ENCODE measurements around the gene PHETA1. TPM values are rescaled to one million over a fixed set of nuclear protein-coding genes. Genes with fewer than 3 reads are reported as not detected.
"Not testable (repeated sequence)": the region's sequence is repeated elsewhere in the genome, so short reads cannot be mapped to it uniquely, and the experiment has no call there.

PHETA1 gene
- total RNA-seq, 1 experiment from 2014 or later: 4.2 TPM

- 0 out of 2 replicates have a peak, but pooled peaks cover 3% of the 10 kb centered on the region for H3K27me3 ChIP-seq
- H3K9me3 ChIP-seq (replicated peaks): no peaks in the 10 kb centered on the region
- no peak overlapping the region for H3K4me3 ChIP-seq
- DNase-seq: no peak
- no peaks in the 10 kb centered on the region for H3K36me3 ChIP-seq
- H3K27ac ChIP-seq: no peak overlapping the region
- no peaks in the 10 kb centered on the region for H3K4me1 ChIP-seq
These were observed 31.5 kb downstream of the PHETA1 start for GRCh38 chr12:111337371-111337770.

GRCh38 chr12:111336411-111336810, 32.5 kb downstream of the PHETA1 start:
- not testable (repeated sequence) for H3K36me3 ChIP-seq; H3K4me3 ChIP-seq; H3K27ac ChIP-seq; DNase-seq; H3K9me3 ChIP-seq (replicated peaks); H3K27me3 ChIP-seq; H3K4me1 ChIP-seq

GRCh38 chr12:111335811-111336210, 33.1 kb downstream of the PHETA1 start:
- no peaks in the 10 kb centered on the region for H3K36me3 ChIP-seq
- H3K4me3 ChIP-seq: no peak overlapping the region
- H3K27me3 ChIP-seq: 0 out of 2 replicates have a peak, but pooled peaks cover 3% of the 10 kb centered on the region
- H3K4me1 ChIP-seq: no peaks in the 10 kb centered on the region
- no peak overlapping the region for H3K27ac ChIP-seq
- no peak for DNase-seq
- H3K9me3 ChIP-seq (replicated peaks): no peaks in the 10 kb centered on the region

GRCh38 chr12:111335301-111335700, 33.6 kb downstream of the PHETA1 start:
- not testable (repeated sequence) for H3K36me3 ChIP-seq; H3K4me1 ChIP-seq; H3K4me3 ChIP-seq; H3K27me3 ChIP-seq; DNase-seq; H3K9me3 ChIP-seq (replicated peaks); H3K27ac ChIP-seq

- Histone ChIP-seq H3K27ac (no peak overlapping the region), H3K9me3 (replicated peaks) (no peaks in the 10 kb centered on the region), H3K36me3 (no peaks in the 10 kb centered on the region), H3K4me1 (no peaks in the 10 kb centered on the region), H3K4me3 (no peak overlapping the region), H3K27me3 (0 out of 2 replicates have a peak, but pooled peaks cover 3% of the 10 kb centered on the region)
- no peak for DNase-seq
These were observed 34.4 kb downstream of the PHETA1 start for GRCh38 chr12:111334393-111334915.

GRCh38 chr12:111330800-111331752, 37.8 kb downstream of the PHETA1 start:
- Histone ChIP-seq H3K27me3 (no peaks in the 10 kb centered on the region), H3K4me1 (no peaks in the 10 kb centered on the region), H3K27ac (no peak overlapping the region), H3K4me3 (no peak overlapping the region), H3K9me3 (replicated peaks) (no peaks in the 10 kb centered on the region), H3K36me3 (no peaks in the 10 kb centered on the region)
- DNase-seq: peak; percentile 19 to 66

- no peak for DNase-seq
- Histone ChIP-seq H3K27me3 (no peaks in the 10 kb centered on the region), H3K4me1 (no peaks in the 10 kb centered on the region), H3K27ac (no peak overlapping the region), H3K4me3 (no peak overlapping the region), H3K9me3 (replicated peaks) (no peaks in the 10 kb centered on the region), H3K36me3 (no peaks in the 10 kb centered on the region)
These were observed 40.8 kb downstream of the PHETA1 start for GRCh38 chr12:111328138-111328537.

- H3K36me3 ChIP-seq: no peaks in the 10 kb centered on the region
These were observed 41.4 kb downstream of the PHETA1 start for GRCh38 chr12:111327474-111327873.

GRCh38 chr12:111322336-111323250, 46.3 kb downstream of the PHETA1 start:
- no peak overlapping the region for H3K27ac ChIP-seq
- H3K36me3 ChIP-seq: no peaks in the 10 kb centered on the region
- no peaks in the 10 kb centered on the region for H3K4me1 ChIP-seq
- no peaks in the 10 kb centered on the region for H3K9me3 ChIP-seq (replicated peaks)
- H3K27me3 ChIP-seq: no peaks in the 10 kb centered on the region
- peak; percentile 35 to 37 for DNase-seq
- H3K4me3 ChIP-seq: no peak overlapping the region

More at GRCh38 chr12:111327474-111327873, 41.4 kb downstream of the PHETA1 start:
- Histone ChIP-seq H3K4me3 (no peak overlapping the region), H3K9me3 (replicated peaks) (no peaks in the 10 kb centered on the region), H3K4me1 (no peaks in the 10 kb centered on the region), H3K27ac (no peak overlapping the region), H3K27me3 (no peaks in the 10 kb centered on the region)
- DNase-seq: no peak

GRCh38 chr12:111321317-111321716, 47.6 kb downstream of the PHETA1 start:
- no peaks in the 10 kb centered on the region for H3K9me3 ChIP-seq (replicated peaks)
- no peaks in the 10 kb centered on the region for H3K4me1 ChIP-seq
- H3K27ac ChIP-seq: no peak overlapping the region
- no peak for DNase-seq
- no peaks in the 10 kb centered on the region for H3K27me3 ChIP-seq
- H3K36me3 ChIP-seq: no peaks in the 10 kb centered on the region
- H3K4me3 ChIP-seq: no peak overlapping the region

- no peaks in the 10 kb centered on the region for H3K27me3 ChIP-seq
- DNase-seq: no peak
- no peaks in the 10 kb centered on the region for H3K36me3 ChIP-seq
- no peaks in the 10 kb centered on the region for H3K9me3 ChIP-seq (replicated peaks)
- H3K27ac ChIP-seq: no peak overlapping the region
- H3K4me1 ChIP-seq: no peaks in the 10 kb centered on the region
- no peak overlapping the region for H3K4me3 ChIP-seq
These were observed 48.4 kb downstream of the PHETA1 start for GRCh38 chr12:111320258-111321050.

- H3K4me1 ChIP-seq: no peaks in the 10 kb centered on the region
- no peak for DNase-seq
- no peaks in the 10 kb centered on the region for H3K27me3 ChIP-seq
- H3K9me3 ChIP-seq (replicated peaks): no peaks in the 10 kb centered on the region
- no peak overlapping the region for H3K27ac ChIP-seq
- H3K36me3 ChIP-seq: no peaks in the 10 kb centered on the region
- no peak overlapping the region for H3K4me3 ChIP-seq
These were observed 49.2 kb downstream of the PHETA1 start for GRCh38 chr12:111319600-111320257.

GRCh38 chr12:111318450-111318849, 50.4 kb downstream of the PHETA1 start:
- no peak for DNase-seq
- Histone ChIP-seq H3K9me3 (replicated peaks) (no peaks in the 10 kb centered on the region), H3K27ac (no peak overlapping the region), H3K27me3 (no peaks in the 10 kb centered on the region), H3K4me3 (no peak overlapping the region), H3K4me1 (no peaks in the 10 kb centered on the region), H3K36me3 (no peaks in the 10 kb centered on the region)

GRCh38 chr12:111316671-111317070, 52.2 kb downstream of the PHETA1 start:
- Histone ChIP-seq H3K27ac (no peak overlapping the region), H3K27me3 (no peaks in the 10 kb centered on the region), H3K4me3 (no peak overlapping the region), H3K4me1 (no peaks in the 10 kb centered on the region), H3K9me3 (replicated peaks) (no peaks in the 10 kb centered on the region), H3K36me3 (no peaks in the 10 kb centered on the region)
- DNase-seq: no peak
